ENCODE results near the gene PDLIM7.

The PDLIM7 gene

DNA sequence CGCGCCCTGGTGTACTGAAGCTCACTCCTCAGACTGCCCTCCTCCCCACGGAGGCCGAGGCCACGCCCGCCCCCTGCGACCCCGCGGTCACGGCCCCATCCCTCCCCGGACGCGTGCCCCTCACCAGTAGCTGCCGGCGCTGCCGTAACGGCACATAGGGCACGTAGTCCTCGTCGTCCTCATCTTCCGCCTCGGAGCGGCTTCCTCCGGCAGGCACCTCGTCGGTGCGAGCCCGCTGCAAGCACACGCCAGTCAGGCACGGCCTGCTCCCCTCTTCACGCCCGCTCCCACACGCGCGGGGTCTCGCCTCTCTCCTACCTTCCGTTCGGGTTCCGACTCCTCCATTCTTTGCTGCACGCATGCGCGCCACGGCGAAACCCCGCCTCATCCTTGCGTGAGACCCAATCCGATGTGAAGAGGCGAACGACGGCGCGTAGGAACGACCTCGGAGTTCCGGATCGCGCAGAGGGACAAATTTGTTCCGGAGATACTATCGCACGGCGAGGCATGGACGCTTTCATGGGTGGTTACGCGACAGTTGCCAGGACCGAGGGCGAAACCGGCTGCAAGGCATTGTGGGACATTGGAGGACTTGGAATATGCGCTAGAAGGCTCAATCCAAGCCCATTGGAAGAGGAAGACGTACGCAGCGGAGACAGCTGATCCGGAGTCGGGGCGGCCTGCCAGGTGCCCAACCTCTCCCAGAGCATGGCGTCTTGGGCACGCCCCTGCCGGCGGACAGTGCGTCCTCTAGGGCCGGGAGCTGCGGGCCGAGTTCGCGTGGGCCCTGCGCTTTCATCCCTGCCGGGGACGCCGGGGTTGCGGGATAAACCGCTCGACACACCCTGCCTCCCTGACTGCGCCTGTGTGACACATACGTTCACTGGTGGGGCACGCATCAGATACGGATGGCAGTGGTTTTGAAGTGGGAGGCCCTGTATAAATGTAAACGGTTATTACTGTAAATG lies 19.5 kb upstream of the PDLIM7 start, which contains the start of gene DDX41:
Gene DDX41 (minus strand): TSS at position 361 of the 968 bp plus-strand sequence. CDS start 16 bp downstream, at position 345.
- peak; percentile 96 to 97 for DNase-seq (ENCODE audit: low spot score in 2 of 2)
- peaks cover 5% of the 10 kb centered on the region for H3K4me1 ChIP-seq
- no peaks in the 10 kb centered on the region for H3K9me3 ChIP-seq
- peak within 1 kb of the TSS; percentile 100 for H3K4me3 ChIP-seq
- H3K36me3 ChIP-seq (replicated peaks): peaks cover 59% of the 10 kb centered on the region
- in situ Hi-C loops (cut with MboI; ENCODE audit: low sequenced_read_pairs): no loop called here
- no peaks in the 10 kb centered on the region for H3K27me3 ChIP-seq (ENCODE audit: low read depth)

DNA sequence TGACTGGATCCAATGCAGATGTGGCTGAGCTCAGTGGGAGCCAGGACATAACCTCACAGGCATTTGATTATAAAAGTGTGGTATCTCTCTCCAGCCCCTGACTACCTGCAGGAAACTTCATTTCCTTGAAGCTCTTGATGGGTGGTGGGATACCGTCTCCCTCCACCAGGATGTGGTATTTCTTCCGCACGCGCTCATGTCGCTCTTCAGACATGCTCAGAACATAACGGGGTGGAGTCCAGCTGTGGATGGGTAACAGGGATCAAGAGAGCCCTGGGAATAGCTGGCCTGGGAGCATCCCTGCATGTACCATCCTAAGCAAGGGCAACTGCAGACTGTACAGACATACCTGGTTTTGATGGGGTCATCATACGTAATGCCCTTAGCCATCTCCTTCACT lies 18.2 kb upstream of the PDLIM7 start:
- H3K27me3 ChIP-seq (ENCODE audit: low read depth): no peaks in the 10 kb centered on the region
- H3K36me3 ChIP-seq (replicated peaks): peaks cover 61% of the 10 kb centered on the region
- H3K4me3 ChIP-seq: peak overlapping the region; percentile 100
- no peaks in the 10 kb centered on the region for H3K9me3 ChIP-seq
- in situ Hi-C loops (cut with MboI; ENCODE audit: low sequenced_read_pairs): no loop called here
- peaks cover 5% of the 10 kb centered on the region for H3K4me1 ChIP-seq
- DNase-seq (ENCODE audit: low spot score in 2 of 2): no peak

DNA sequence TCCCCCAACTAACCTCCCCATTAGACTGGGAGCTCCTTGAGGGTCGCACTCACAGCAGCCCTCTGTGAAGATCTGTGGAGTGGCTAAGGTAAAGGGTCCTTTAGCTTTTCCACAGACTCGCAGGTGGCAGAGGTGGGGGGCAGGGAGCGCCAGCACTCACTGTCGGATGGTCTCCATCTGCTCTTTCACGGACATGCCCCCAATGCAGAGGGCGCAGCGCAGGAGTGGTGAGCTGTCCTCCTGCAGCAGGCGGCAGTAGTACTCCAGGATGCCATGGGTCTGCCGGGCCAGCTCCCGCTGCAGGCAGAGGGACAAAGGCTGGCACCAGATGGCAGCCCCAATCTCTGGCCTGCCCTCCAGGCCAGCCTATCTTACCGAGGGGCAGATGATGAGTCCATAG lies 17.1 kb upstream of the PDLIM7 start:
- H3K9me3 ChIP-seq: no peaks in the 10 kb centered on the region
- H3K36me3 ChIP-seq (replicated peaks): peaks cover 67% of the 10 kb centered on the region
- peaks cover 5% of the 10 kb centered on the region for H3K4me1 ChIP-seq
- in situ Hi-C loops (cut with MboI; ENCODE audit: low sequenced_read_pairs): no loop called here
- H3K4me3 ChIP-seq: no peak overlapping the region
- DNase-seq (ENCODE audit: low spot score in 2 of 2): no peak
- H3K27me3 ChIP-seq (ENCODE audit: low read depth): no peaks in the 10 kb centered on the region

DNA sequence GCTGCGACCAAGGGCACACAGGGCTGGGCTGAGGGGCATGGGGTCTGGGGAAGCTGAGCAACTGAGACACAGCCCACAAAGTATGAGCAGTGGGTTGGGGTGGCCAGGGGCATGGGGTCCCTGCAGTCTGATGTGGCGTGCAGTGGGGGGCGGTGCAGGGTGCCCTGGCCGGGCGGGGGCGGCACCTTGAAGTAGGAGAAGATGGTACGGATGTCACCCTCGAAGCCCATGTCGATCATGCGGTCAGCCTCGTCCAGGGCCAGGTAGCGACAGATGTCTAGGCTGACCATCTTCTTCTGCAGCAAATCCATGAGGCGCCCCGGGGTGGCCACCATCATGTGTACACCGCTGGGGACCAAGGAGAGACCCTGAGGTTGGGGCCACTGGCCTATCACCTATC lies 16.1 kb upstream of the PDLIM7 start:
- in situ Hi-C loops (cut with MboI; ENCODE audit: low sequenced_read_pairs): no loop called here
- no peaks in the 10 kb centered on the region for H3K27me3 ChIP-seq (ENCODE audit: low read depth)
- no peak overlapping the region for H3K4me3 ChIP-seq
- no peak for DNase-seq (ENCODE audit: low spot score in 2 of 2)
- H3K4me1 ChIP-seq: peaks cover 5% of the 10 kb centered on the region
- no peaks in the 10 kb centered on the region for H3K9me3 ChIP-seq
- peaks cover 67% of the 10 kb centered on the region for H3K36me3 ChIP-seq (replicated peaks)

DNA sequence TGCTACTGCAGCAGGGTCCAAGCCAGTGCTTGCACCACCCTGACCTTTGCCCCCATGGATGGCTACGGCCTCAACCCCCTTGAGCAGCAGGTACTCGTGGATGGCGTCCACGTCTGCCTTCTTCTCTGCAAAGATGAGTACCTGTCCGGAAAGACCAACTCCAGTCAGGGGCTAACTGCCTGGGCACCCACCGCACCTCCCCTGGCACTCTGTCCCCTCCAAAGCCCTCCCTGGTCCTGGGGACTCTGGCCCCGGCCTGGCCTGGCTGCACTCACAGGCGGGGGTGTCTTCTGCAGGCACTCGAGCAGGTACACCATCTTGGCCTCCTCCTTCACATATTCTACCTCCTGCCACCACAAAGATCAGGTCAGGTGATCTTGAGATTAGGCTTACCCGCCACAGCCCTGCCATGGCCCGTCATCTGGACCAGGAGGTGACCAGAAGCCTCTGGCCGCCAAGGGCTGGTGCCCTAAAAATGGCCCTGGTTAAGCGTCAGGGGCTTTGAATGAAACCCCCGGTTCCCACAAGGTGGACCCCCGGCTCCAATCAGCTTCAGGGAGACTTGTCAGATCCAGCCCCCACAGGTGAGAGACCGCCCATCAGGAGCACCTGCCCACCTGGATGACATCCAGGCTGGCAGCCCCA lies 15.5 kb upstream of the PDLIM7 start:
- Histone ChIP-seq H3K4me1 (peaks cover 5% of the 10 kb centered on the region), H3K27me3 (ENCODE audit: low read depth) (no peaks in the 10 kb centered on the region), H3K4me3 (no peak overlapping the region), H3K9me3 (no peaks in the 10 kb centered on the region), H3K36me3 (replicated peaks) (peaks cover 67% of the 10 kb centered on the region)
- no peak for DNase-seq (ENCODE audit: low spot score in 2 of 2)
- in situ Hi-C loops (cut with MboI; ENCODE audit: low sequenced_read_pairs): no loop called here

DNA sequence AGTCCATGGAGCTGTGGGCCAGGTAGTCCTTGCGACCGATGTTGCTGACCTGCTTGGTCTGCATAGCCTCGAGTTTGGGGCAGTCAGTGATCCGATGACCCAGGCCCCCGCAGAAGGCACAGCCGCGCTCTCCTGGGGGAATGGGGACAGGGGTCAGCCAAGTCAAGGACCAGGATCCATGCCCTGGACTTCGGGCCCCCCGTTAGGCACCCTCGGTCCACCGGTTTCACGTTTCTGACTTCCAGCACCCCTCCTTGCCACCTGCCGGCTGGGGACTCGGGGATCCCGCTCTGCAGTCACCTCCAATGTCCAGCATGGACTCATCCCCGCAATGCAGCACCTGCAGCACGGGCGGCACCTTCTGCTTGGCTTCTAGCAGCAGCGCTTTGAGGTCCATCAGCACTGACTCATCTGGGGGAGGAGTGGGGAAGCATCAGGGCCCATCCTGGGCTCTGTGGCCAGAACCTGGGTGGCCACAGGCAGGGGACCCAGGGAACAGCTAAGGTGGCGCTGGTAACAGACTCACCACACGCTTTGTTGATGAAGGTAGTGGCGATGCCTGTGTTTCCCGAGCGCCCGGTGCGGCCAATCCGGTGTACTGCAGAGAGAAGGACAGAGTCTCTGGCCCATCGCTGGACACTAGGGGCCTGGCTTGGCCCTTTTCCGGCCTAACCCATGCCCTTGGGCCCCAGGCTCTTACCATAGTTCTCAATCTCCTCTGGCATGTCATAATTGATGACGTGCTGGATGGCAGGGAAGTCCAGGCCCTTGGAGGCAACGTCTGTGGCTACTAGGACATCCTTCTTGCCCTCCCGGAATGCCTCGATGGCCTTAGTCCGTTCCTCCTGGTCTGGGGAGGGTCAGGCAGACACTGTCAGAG lies 14.6 kb upstream of the PDLIM7 start:
- no peak for DNase-seq (ENCODE audit: low spot score in 2 of 2)
- Histone ChIP-seq H3K36me3 (replicated peaks) (peaks cover 67% of the 10 kb centered on the region), H3K9me3 (no peaks in the 10 kb centered on the region), H3K27me3 (ENCODE audit: low read depth) (no peaks in the 10 kb centered on the region), H3K4me1 (peaks cover 5% of the 10 kb centered on the region), H3K4me3 (no peak overlapping the region)
- in situ Hi-C loops (cut with MboI; ENCODE audit: low sequenced_read_pairs): no loop called here

DNA sequence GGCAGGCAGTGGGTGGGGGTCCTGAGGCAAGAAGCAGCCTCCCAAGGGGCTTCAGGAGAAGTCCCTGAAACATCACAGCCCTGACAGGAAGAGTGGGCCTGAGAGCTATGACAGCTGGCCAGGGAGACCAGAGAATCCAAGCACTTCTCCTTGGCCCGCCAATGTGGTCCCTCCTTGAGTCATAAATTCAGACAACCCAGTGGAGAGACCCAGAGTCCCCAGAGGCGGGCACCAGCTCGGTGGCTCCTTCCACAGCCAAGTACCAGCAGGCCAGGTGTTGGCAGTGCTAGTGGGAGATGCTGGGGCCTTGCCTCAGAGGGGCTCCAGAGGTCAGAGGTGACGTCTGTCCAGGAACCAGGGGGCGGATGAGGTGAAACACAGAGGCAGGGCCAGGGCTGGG lies 13.8 kb upstream of the PDLIM7 start:
- no peak overlapping the region for H3K4me3 ChIP-seq
- no peaks in the 10 kb centered on the region for H3K9me3 ChIP-seq
- H3K27me3 ChIP-seq (ENCODE audit: low read depth): no peaks in the 10 kb centered on the region
- no peak for DNase-seq (ENCODE audit: low spot score in 2 of 2)
- peaks cover 5% of the 10 kb centered on the region for H3K4me1 ChIP-seq
- peaks cover 63% of the 10 kb centered on the region for H3K36me3 ChIP-seq (replicated peaks)
- in situ Hi-C loops (cut with MboI; ENCODE audit: low sequenced_read_pairs): no loop called here

DNA sequence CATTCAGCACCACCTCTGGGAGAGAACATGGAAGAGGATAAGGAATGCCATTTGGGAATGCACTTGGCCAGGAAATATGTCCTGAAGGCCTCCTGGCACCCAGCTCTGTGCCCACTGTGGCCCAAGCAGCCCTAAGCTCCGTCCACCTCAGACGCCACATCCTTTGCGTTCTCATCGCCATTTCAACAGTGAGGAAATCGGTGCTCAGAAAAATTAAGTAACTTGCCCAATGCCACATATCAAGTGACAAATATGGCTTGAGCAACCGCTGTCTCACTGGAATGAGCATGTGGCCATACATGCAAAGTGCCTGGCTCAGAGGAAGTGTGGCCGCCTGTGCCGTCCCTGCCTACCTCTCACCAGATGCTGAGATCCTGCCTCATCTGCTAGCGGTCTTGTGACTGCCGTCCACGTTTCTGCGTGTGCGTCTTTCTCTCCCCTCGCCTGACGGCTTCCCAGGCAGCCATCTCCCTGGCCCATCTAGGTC lies 13.2 kb upstream of the PDLIM7 start:
- DNase-seq (ENCODE audit: low spot score in 2 of 2): no peak
- in situ Hi-C loops (cut with MboI; ENCODE audit: low sequenced_read_pairs): no loop called here
- no peaks in the 10 kb centered on the region for H3K27me3 ChIP-seq (ENCODE audit: low read depth)
- no peaks in the 10 kb centered on the region for H3K9me3 ChIP-seq
- H3K4me3 ChIP-seq: no peak overlapping the region
- peaks cover 59% of the 10 kb centered on the region for H3K36me3 ChIP-seq (replicated peaks)
- H3K4me1 ChIP-seq: peaks cover 1% of the 10 kb centered on the region; the same call in 1 of the 2 replicates

DNA sequence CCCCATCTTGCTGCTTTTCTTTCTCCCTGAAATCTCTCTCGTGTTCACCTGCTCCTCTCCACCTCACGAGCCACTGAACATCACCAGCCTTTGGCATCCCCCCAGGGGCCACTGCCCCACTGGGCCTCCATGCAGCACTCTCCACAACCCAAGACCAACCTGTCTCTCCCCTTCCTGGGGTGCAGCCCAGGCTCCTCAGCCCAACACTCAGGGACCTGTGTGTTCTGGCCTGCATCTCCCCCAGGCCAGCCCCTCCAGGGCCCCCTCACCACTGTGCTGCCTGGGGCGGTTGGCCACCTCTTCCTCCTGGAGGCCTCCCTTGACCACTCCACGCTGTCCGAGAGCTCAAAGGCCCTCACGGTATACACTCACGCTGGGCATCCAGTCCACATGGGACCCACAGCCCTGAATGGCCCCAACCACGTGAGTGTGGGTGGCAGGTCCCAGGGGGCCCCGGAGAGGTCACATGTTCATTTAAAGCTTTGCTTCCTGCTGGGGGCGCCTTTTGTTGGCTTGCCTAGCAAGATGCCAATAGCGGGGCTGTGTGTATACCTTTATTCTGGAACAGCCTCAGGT lies 12.7 kb upstream of the PDLIM7 start:
- no peak for DNase-seq (ENCODE audit: low spot score in 2 of 2)
- in situ Hi-C loops (cut with MboI; ENCODE audit: low sequenced_read_pairs): no loop called here
- H3K4me1 ChIP-seq: no peaks in the 10 kb centered on the region
- no peaks in the 10 kb centered on the region for H3K9me3 ChIP-seq
- no peaks in the 10 kb centered on the region for H3K27me3 ChIP-seq (ENCODE audit: low read depth)
- H3K4me3 ChIP-seq: no peak overlapping the region
- H3K36me3 ChIP-seq (replicated peaks): peaks cover 53% of the 10 kb centered on the region

DNA sequence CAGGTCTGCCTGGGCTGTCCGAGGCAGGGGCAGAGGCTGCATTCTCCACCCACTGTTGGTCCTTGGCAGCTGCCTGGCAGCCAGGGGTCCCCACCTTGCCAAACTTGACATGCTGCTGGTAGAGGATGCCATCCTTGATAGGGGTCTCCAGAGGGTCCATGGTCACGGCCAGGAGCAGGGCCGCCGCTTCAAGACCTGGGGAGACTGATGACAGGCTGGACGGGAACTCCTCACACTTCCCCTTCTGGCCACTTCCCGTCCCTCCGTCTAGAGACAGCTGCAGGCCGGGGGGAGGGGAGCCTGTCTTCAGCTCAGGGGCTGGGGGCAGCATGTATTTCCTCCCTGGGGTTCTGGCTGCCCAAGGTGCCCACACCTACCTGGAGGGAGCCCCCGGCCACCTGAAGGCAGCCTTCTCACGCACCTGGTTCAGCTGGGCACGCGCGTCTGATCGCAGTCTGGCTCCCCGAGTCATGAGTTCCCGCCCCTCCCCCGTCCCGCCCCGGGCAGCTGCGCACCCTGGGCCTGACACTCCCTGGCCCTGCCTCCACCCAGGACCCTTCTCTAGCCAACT lies 12.1 kb upstream of the PDLIM7 start, which contains the start of gene DOK3:
Gene DOK3 (minus strand): TSS at position 446 of the 571 bp plus-strand sequence. CDS start 286 bp downstream, at position 160.
- Histone ChIP-seq H3K36me3 (replicated peaks) (peaks cover 47% of the 10 kb centered on the region), H3K27me3 (ENCODE audit: low read depth) (no peaks in the 10 kb centered on the region), H3K9me3 (no peaks in the 10 kb centered on the region), H3K4me1 (no peaks in the 10 kb centered on the region), H3K4me3 (no peak within 1 kb of the TSS)
- no peak for DNase-seq (ENCODE audit: low spot score in 2 of 2)
- in situ Hi-C loops (cut with MboI; ENCODE audit: low sequenced_read_pairs): no loop called here

DNA sequence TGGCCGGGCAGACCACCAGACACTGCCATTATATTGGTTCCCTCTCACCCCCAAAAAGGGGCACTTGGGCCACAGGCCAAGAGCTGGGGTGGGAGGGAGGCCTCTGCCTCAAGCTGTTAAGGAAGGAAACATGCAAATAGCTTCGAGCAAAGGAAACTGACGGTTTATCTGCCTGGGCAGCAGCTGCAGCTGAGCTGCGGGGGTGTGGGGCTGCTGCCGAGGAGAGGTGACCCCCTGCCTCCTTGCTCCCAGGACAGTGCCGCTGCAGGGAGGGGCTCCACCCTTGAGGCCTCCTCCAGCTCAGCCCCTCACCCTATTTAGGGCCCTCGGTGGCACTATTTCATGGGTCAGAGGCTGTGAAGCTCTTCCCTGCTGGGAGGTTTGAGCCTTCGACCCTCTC lies 11.4 kb upstream of the PDLIM7 start:
- H3K4me1 ChIP-seq: no peaks in the 10 kb centered on the region
- no peak for DNase-seq (ENCODE audit: low spot score in 2 of 2)
- no peaks in the 10 kb centered on the region for H3K9me3 ChIP-seq
- H3K4me3 ChIP-seq: no peak overlapping the region
- in situ Hi-C loops (cut with MboI; ENCODE audit: low sequenced_read_pairs): no loop called here
- H3K36me3 ChIP-seq (replicated peaks): peaks cover 41% of the 10 kb centered on the region
- no peaks in the 10 kb centered on the region for H3K27me3 ChIP-seq (ENCODE audit: low read depth)

DNA sequence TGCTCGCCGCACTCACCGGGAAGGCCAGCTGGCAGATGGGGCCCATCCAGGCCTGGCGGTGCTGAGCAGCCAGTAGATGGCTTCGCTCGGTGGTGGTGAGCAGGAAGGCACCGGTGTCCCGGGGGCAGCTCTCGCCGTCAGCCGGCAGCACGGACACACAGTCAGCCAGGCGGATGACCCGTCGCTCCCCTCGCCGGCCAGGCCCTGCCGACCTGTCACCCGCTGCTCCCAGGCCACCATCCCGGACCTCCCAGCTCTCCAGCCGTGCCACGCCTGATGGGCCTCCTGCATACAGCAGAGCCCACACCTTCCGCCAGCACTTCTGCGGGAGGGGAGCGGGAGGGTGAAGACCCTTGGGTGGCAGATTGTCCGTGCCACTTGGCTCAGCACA lies 10.8 kb upstream of the PDLIM7 start:
- in situ Hi-C loops (cut with MboI; ENCODE audit: low sequenced_read_pairs): no loop called here
- Histone ChIP-seq H3K4me1 (no peaks in the 10 kb centered on the region), H3K27me3 (ENCODE audit: low read depth) (no peaks in the 10 kb centered on the region), H3K9me3 (no peaks in the 10 kb centered on the region), H3K4me3 (no peak overlapping the region), H3K36me3 (replicated peaks) (peaks cover 35% of the 10 kb centered on the region)
- DNase-seq (ENCODE audit: low spot score in 2 of 2): no peak
